A549 (cell line): ENCODE results near the gene CAMSAP1.

Experiments used
- CBX8 ChIP-seq: fragments of 200-600 bp; sonication (generic); IDR thresholded peaks from 2 replicates; pipeline ENCODE4 v1.6.1; 2016
- CEBPB ChIP-seq, 2 experiments: fragments of >200 bp in 1 of 2; sonication (Bioruptor Twin) in 1 of 2; formaldehyde crosslinking in 1 of 2; IDR thresholded peaks; 2 replicates each; pipeline ENCODE4 v1.6.1; 2012 to 2016
- EHF ChIP-seq: fragments of 250-450 bp; sonication (Bioruptor Pico); IDR thresholded peaks from 2 replicates; pipeline ENCODE4 v1.5.0; 2020; ENCODE audit warnings: mild to moderate bottlenecking
- EP300 ChIP-seq, 2 experiments: fragments of >200 bp; sonication (Bioruptor Twin); formaldehyde crosslinking; IDR thresholded peaks; 2 replicates in 1 of 2; 3 replicates in 1 of 2; pipeline ENCODE4 v1.6.1; 2016 to 2017
- ESRRA ChIP-seq: fragments of 150-350 bp; IDR thresholded peaks from 2 replicates; pipeline ENCODE4 v1.6.1; 2014; ENCODE audit warnings: mild to moderate bottlenecking, low read length, borderline replicate concordance
- HOXA7 ChIP-seq: fragments of 250-450 bp; sonication (Bioruptor Pico); IDR thresholded peaks from 2 replicates; pipeline ENCODE4 v1.5.0; 2020; ENCODE audit warnings: mild to moderate bottlenecking, moderate library complexity
- MAFK ChIP-seq: fragments of 450-650 bp; IDR thresholded peaks from 2 replicates; pipeline ENCODE4 v1.6.1; 2014; ENCODE audit not compliant: partially characterized antibody
- MAZ ChIP-seq: fragments of 150-350 bp; IDR thresholded peaks from 2 replicates; pipeline ENCODE4 v1.6.1; 2014; ENCODE audit warnings: antibody characterized with exemption, low read depth, low read length, borderline replicate concordance
- NFE2L2 ChIP-seq: fragments of 150-350 bp; conservative IDR thresholded peaks from 2 replicates; pipeline ENCODE4 v1.6.1; 2014; ENCODE audit warnings: low read length
- SMC3 ChIP-seq: fragments of >200 bp; sonication (Bioruptor Twin); formaldehyde crosslinking; IDR thresholded peaks from 3 replicates; pipeline ENCODE4 v1.6.1; 2018; ENCODE audit warnings: inconsistent platforms
- ZFP36 ChIP-seq: fragments of 450-650 bp; IDR thresholded peaks from 2 replicates; pipeline ENCODE4 v1.6.1; 2014; ENCODE audit warnings: borderline replicate concordance; ENCODE audit not compliant: partially characterized antibody
- TF ChIP-seq, protein P1 (sequence below): fragments of >200 bp; sonication (Bioruptor Twin); formaldehyde crosslinking; IDR thresholded peaks from 3 replicates; pipeline ENCODE4 v1.5.1; 2016
- TF ChIP-seq, protein P2 (sequence below): fragments of 250-450 bp; sonication (Bioruptor Pico); IDR thresholded peaks from 2 replicates; pipeline ENCODE4 v1.5.0; 2021; ENCODE audit warnings: mild to moderate bottlenecking, moderate library complexity, borderline replicate concordance

DNA sequence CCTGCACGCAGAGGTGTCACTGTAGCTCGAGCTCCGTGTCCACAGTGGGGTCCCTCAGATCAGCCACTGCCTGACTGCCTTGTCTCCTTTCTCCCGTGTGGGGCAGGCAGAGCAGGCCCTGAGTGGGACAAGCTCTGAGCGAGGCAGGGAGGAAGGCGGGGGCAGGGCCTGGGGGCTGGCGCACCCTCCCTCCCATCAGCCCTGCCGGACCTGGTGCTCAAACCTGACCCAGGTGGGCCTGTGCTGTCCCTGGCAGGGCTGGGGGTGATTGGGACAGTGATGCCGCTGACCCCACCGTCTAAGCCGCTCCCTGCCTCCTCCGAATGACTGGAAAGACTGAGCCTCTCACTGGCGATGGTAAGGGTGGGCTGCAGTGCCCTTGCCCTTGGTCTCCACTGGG, 144.4 kb downstream of the CAMSAP1 start:
- TF ChIP-seq, protein P1, sequence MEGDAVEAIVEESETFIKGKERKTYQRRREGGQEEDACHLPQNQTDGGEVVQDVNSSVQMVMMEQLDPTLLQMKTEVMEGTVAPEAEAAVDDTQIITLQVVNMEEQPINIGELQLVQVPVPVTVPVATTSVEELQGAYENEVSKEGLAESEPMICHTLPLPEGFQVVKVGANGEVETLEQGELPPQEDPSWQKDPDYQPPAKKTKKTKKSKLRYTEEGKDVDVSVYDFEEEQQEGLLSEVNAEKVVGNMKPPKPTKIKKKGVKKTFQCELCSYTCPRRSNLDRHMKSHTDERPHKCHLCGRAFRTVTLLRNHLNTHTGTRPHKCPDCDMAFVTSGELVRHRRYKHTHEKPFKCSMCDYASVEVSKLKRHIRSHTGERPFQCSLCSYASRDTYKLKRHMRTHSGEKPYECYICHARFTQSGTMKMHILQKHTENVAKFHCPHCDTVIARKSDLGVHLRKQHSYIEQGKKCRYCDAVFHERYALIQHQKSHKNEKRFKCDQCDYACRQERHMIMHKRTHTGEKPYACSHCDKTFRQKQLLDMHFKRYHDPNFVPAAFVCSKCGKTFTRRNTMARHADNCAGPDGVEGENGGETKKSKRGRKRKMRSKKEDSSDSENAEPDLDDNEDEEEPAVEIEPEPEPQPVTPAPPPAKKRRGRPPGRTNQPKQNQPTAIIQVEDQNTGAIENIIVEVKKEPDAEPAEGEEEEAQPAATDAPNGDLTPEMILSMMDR, result no peak
- TF ChIP-seq, protein P2, sequence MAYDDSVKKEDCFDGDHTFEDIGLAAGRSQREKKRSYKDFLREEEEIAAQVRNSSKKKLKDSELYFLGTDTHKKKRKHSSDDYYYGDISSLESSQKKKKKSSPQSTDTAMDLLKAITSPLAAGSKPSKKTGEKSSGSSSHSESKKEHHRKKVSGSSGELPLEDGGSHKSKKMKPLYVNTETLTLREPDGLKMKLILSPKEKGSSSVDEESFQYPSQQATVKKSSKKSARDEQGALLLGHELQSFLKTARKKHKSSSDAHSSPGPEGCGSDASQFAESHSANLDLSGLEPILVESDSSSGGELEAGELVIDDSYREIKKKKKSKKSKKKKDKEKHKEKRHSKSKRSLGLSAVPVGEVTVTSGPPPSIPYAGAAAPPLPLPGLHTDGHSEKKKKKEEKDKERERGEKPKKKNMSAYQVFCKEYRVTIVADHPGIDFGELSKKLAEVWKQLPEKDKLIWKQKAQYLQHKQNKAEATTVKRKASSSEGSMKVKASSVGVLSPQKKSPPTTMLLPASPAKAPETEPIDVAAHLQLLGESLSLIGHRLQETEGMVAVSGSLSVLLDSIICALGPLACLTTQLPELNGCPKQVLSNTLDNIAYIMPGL (CRISPR knock-in tag), result no peak
- no peak for TF ChIP-seq SMC3
- TF ChIP-seq MAFK, result no peak
- no peak for TF ChIP-seq HOXA7 (CRISPR knock-in tag)
- no peak for TF ChIP-seq CBX8
- no peak for TF ChIP-seq EHF (CRISPR knock-in tag)
- no peak for TF ChIP-seq EP300 (IDR thresholded peaks at IDR 0.05)
- TF ChIP-seq ESRRA, result no peak
- TF ChIP-seq ZFP36, result no peak
- no peak for TF ChIP-seq MAZ
- TF ChIP-seq NFE2L2, result no peak
- no peak for TF ChIP-seq CEBPB (IDR thresholded peaks at IDR 0.05)
